WTC11 (cell line): ENCODE data around the gene TAF1L. TPM values are rescaled to one million over a fixed set of nuclear protein-coding genes. Genes with fewer than 3 reads are reported as not detected.

Source experiments
- ATAC-seq: fragments of 200-7000 bp; cut with Tn5 transposase; 2 replicates; pipeline ENCODE4 v1.10.0; 2021; ENCODE audit warnings: mild to moderate bottlenecking, moderate library complexity
- CTCF ChIA-PET: fragments of 300-600 bp; sonication (Branson Sonifier 250); formaldehyde crosslinking; loops from one replicate; lab custom pipeline; 2021; ENCODE audit warnings: antibody characterized with exemption; lab: Charles Lee
- POLR2A ChIA-PET: fragments of 350-600 bp; sonication (Branson Sonifier 250); formaldehyde crosslinking; loops from one replicate; lab custom pipeline; 2021; ENCODE audit warnings: antibody characterized with exemption; lab: Charles Lee
- DNase-seq: peaks from one replicate; pipeline ENCODE4 v3.0.0; 2021; ENCODE audit warnings: low spot score
- H3K27ac Mint-ChIP-seq: 2 replicates; pipeline ENCODE4 v1.8.0; 2021; ENCODE audit warnings: mixed read lengths
- H3K27me3 Mint-ChIP-seq: 2 replicates; pipeline ENCODE4 v1.8.0; 2021; ENCODE audit warnings: low read depth, mild to moderate bottlenecking, moderate library complexity, mixed read lengths
- H3K36me3 Mint-ChIP-seq: 2 replicates; pipeline ENCODE4 v1.8.0; 2021; ENCODE audit warnings: mixed read lengths
- H3K4me1 Mint-ChIP-seq: 2 replicates; pipeline ENCODE4 v1.8.0; 2022; ENCODE audit warnings: mixed read lengths
- H3K4me3 Mint-ChIP-seq: 2 replicates; pipeline ENCODE4 v1.8.0; 2021; ENCODE audit warnings: mild to moderate bottlenecking, moderate library complexity, mixed read lengths
- H3K9me3 Mint-ChIP-seq: 2 replicates; pipeline ENCODE4 v1.8.0; 2021; ENCODE audit warnings: mixed read lengths
- ATF3 ChIP-seq: sonication (generic); formaldehyde crosslinking; conservative IDR thresholded peaks from 2 replicates; pipeline ENCODE4 v1.8.1; 2022; ENCODE audit warnings: mild to moderate bottlenecking, missing genetic modification reagents
- CTCF ChIP-seq: fragments of 200-600 bp; IDR thresholded peaks from 2 replicates; pipeline ENCODE4 v1.8.0; 2022; ENCODE audit warnings: antibody characterized with exemption
- ELF4 ChIP-seq: sonication (generic); formaldehyde crosslinking; IDR thresholded peaks from 2 replicates; pipeline ENCODE4 v1.8.1; 2022; ENCODE audit warnings: low read depth, mild to moderate bottlenecking, moderate library complexity, missing genetic modification reagents
- HMGA2 ChIP-seq: fragments of 250-450 bp; sonication (Bioruptor Pico); IDR thresholded peaks from 2 replicates; pipeline ENCODE4 v1.4.0; 2021; ENCODE audit warnings: mild to moderate bottlenecking, moderate library complexity
- MXD4 ChIP-seq: fragments of 250-450 bp; sonication (Bioruptor Pico); IDR thresholded peaks from 2 replicates; pipeline ENCODE4 v1.8.0; 2021; ENCODE audit warnings: mild to moderate bottlenecking, moderate library complexity, borderline replicate concordance
- NFATC4 ChIP-seq: fragments of 250-450 bp; sonication (Bioruptor Pico); IDR thresholded peaks from 2 replicates; pipeline ENCODE4 v1.9.0; 2021; ENCODE audit warnings: mild to moderate bottlenecking
- RELA ChIP-seq: sonication (generic); formaldehyde crosslinking; IDR thresholded peaks from 2 replicates; pipeline ENCODE4 v1.8.1; 2022; ENCODE audit warnings: missing genetic modification reagents, mild to moderate bottlenecking, borderline replicate concordance
- USF1 ChIP-seq: sonication (generic); formaldehyde crosslinking; IDR thresholded peaks from 2 replicates; pipeline ENCODE4 v1.8.0; 2022; ENCODE audit warnings: mild to moderate bottlenecking, missing genetic modification reagents
- USF2 ChIP-seq: sonication (generic); formaldehyde crosslinking; IDR thresholded peaks from 2 replicates; pipeline ENCODE4 v1.8.1; 2023; ENCODE audit warnings: mild to moderate bottlenecking, missing genetic modification reagents, moderate library complexity
- ZMAT4 ChIP-seq: fragments of 250-450 bp; sonication (Bioruptor Pico); IDR thresholded peaks from 2 replicates; pipeline ENCODE4 v1.9.0; 2021; ENCODE audit warnings: mild to moderate bottlenecking
- ZNF263 ChIP-seq: sonication (generic); formaldehyde crosslinking; IDR thresholded peaks from 2 replicates; pipeline ENCODE4 v1.8.1; 2022; ENCODE audit warnings: low read depth, mild to moderate bottlenecking, moderate library complexity, missing genetic modification reagents
- ZNF317 ChIP-seq: sonication (generic); formaldehyde crosslinking; IDR thresholded peaks from 2 replicates; pipeline ENCODE4 v1.8.1; 2023; ENCODE audit warnings: low read depth, mild to moderate bottlenecking, moderate library complexity, missing genetic modification reagents, borderline replicate concordance
- ZNF396 ChIP-seq: fragments of 250-450 bp; sonication (Bioruptor Pico); IDR thresholded peaks from 2 replicates; pipeline ENCODE4 v1.8.0; 2021; ENCODE audit warnings: mild to moderate bottlenecking, moderate library complexity, borderline replicate concordance
- total RNA-seq: library from RNA; stranded (reverse); gene quantifications from 3 replicates; pipeline ENCODE4 v1.2.3, GENCODE V29; 2021
- TF ChIP-seq, protein P1 (sequence below): sonication (generic); formaldehyde crosslinking; IDR thresholded peaks from 2 replicates; pipeline ENCODE4 v1.8.1; 2023; ENCODE audit warnings: mild to moderate bottlenecking, missing genetic modification reagents
- TF ChIP-seq, protein P2 (sequence below): fragments of 250-450 bp; sonication (Bioruptor Pico); IDR thresholded peaks from 2 replicates; pipeline ENCODE4 v1.8.0; 2021; ENCODE audit warnings: mild to moderate bottlenecking
- TF ChIP-seq, protein P3 (sequence below): sonication (generic); formaldehyde crosslinking; IDR thresholded peaks from 2 replicates; pipeline ENCODE4 v1.8.1; 2023; ENCODE audit warnings: mild to moderate bottlenecking, missing genetic modification reagents, borderline replicate concordance
- TF ChIP-seq, protein P4 (sequence below): sonication (generic); formaldehyde crosslinking; IDR thresholded peaks from 2 replicates; pipeline ENCODE4 v1.8.1; 2022; ENCODE audit warnings: mild to moderate bottlenecking, missing genetic modification reagents, moderate library complexity, borderline replicate concordance
- TF ChIP-seq, protein P5 (sequence below): sonication (generic); formaldehyde crosslinking; IDR thresholded peaks from 2 replicates; pipeline ENCODE4 v1.8.1; 2022; ENCODE audit warnings: low read depth, mild to moderate bottlenecking, moderate library complexity, missing genetic modification reagents, borderline replicate concordance

The TAF1L gene
- total RNA-seq, 1 experiment from 2014 or later: 0.09 TPM

DNA sequence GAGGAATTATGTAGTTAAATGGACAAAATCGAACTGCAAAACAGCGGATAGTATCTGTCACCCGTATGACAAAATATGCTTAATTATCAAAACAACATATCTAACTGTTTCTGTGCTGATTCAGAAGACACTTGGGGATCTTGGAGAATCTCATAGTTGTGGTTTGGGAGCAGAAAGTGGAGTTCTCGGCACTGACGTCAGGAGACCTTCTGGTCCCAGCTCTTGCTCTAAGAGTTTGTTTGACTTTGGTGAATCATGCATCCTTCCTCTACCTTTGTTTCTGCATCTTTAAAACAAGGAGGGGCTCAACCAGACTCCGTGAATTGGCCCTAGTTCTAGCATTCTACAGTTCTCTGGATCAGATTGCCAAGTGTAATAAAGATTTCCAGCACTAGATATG is 37.0 kb upstream of the TAF1L start:
- ChIA-PET CTCF (interaction anchor here (1.1 kb wide), 1 partner anchor 93 kb away, joined by 3 read pairs; no protein-coding TSS in a partner anchor), POLR2A (no interaction called here)
- Mint-ChIP-seq H3K27me3 (peaks cover 13% of the 10 kb centered on the region), H3K36me3 (no peaks in the 10 kb centered on the region), H3K9me3 (peaks cover 13% of the 10 kb centered on the region), H3K4me3 (no peak overlapping the region), H3K27ac (no peak overlapping the region), H3K4me1 (no peaks in the 10 kb centered on the region)
- TF ChIP-seq, protein P1, sequence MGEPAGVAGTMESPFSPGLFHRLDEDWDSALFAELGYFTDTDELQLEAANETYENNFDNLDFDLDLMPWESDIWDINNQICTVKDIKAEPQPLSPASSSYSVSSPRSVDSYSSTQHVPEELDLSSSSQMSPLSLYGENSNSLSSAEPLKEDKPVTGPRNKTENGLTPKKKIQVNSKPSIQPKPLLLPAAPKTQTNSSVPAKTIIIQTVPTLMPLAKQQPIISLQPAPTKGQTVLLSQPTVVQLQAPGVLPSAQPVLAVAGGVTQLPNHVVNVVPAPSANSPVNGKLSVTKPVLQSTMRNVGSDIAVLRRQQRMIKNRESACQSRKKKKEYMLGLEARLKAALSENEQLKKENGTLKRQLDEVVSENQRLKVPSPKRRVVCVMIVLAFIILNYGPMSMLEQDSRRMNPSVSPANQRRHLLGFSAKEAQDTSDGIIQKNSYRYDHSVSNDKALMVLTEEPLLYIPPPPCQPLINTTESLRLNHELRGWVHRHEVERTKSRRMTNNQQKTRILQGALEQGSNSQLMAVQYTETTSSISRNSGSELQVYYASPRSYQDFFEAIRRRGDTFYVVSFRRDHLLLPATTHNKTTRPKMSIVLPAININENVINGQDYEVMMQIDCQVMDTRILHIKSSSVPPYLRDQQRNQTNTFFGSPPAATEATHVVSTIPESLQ (CRISPR knock-in tag): no peak
- TF ChIP-seq MXD4 (CRISPR knock-in tag) (no peak), CTCF (no peak), ATF3 (CRISPR knock-in tag) (no peak), RELA (CRISPR knock-in tag) (no peak), ZMAT4 (CRISPR knock-in tag) (no peak), USF1 (CRISPR knock-in tag) (no peak), ZNF317 (CRISPR knock-in tag) (no peak), HMGA2 (CRISPR knock-in tag) (no peak), ELF4 (CRISPR knock-in tag) (no peak), USF2 (CRISPR knock-in tag) (no peak), ZNF263 (CRISPR knock-in tag) (no peak), ZNF396 (no peak), NFATC4 (CRISPR knock-in tag) (no peak)
- TF ChIP-seq, protein P2, sequence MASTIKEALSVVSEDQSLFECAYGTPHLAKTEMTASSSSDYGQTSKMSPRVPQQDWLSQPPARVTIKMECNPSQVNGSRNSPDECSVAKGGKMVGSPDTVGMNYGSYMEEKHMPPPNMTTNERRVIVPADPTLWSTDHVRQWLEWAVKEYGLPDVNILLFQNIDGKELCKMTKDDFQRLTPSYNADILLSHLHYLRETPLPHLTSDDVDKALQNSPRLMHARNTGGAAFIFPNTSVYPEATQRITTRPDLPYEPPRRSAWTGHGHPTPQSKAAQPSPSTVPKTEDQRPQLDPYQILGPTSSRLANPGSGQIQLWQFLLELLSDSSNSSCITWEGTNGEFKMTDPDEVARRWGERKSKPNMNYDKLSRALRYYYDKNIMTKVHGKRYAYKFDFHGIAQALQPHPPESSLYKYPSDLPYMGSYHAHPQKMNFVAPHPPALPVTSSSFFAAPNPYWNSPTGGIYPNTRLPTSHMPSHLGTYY (CRISPR knock-in tag): no peak
- TF ChIP-seq, protein P3, sequence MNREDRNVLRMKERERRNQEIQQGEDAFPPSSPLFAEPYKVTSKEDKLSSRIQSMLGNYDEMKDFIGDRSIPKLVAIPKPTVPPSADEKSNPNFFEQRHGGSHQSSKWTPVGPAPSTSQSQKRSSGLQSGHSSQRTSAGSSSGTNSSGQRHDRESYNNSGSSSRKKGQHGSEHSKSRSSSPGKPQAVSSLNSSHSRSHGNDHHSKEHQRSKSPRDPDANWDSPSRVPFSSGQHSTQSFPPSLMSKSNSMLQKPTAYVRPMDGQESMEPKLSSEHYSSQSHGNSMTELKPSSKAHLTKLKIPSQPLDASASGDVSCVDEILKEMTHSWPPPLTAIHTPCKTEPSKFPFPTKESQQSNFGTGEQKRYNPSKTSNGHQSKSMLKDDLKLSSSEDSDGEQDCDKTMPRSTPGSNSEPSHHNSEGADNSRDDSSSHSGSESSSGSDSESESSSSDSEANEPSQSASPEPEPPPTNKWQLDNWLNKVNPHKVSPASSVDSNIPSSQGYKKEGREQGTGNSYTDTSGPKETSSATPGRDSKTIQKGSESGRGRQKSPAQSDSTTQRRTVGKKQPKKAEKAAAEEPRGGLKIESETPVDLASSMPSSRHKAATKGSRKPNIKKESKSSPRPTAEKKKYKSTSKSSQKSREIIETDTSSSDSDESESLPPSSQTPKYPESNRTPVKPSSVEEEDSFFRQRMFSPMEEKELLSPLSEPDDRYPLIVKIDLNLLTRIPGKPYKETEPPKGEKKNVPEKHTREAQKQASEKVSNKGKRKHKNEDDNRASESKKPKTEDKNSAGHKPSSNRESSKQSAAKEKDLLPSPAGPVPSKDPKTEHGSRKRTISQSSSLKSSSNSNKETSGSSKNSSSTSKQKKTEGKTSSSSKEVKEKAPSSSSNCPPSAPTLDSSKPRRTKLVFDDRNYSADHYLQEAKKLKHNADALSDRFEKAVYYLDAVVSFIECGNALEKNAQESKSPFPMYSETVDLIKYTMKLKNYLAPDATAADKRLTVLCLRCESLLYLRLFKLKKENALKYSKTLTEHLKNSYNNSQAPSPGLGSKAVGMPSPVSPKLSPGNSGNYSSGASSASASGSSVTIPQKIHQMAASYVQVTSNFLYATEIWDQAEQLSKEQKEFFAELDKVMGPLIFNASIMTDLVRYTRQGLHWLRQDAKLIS (CRISPR knock-in tag): no peak
- TF ChIP-seq, protein P4, sequence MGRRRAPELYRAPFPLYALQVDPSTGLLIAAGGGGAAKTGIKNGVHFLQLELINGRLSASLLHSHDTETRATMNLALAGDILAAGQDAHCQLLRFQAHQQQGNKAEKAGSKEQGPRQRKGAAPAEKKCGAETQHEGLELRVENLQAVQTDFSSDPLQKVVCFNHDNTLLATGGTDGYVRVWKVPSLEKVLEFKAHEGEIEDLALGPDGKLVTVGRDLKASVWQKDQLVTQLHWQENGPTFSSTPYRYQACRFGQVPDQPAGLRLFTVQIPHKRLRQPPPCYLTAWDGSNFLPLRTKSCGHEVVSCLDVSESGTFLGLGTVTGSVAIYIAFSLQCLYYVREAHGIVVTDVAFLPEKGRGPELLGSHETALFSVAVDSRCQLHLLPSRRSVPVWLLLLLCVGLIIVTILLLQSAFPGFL (CRISPR knock-in tag): no peak
- TF ChIP-seq, protein P5, sequence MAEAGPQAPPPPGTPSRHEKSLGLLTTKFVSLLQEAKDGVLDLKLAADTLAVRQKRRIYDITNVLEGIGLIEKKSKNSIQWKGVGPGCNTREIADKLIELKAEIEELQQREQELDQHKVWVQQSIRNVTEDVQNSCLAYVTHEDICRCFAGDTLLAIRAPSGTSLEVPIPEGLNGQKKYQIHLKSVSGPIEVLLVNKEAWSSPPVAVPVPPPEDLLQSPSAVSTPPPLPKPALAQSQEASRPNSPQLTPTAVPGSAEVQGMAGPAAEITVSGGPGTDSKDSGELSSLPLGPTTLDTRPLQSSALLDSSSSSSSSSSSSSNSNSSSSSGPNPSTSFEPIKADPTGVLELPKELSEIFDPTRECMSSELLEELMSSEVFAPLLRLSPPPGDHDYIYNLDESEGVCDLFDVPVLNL (CRISPR knock-in tag): no peak
- ATAC-seq: no peak
- no peak for DNase-seq
